ENCODE data around the gene UXT.

DNA sequence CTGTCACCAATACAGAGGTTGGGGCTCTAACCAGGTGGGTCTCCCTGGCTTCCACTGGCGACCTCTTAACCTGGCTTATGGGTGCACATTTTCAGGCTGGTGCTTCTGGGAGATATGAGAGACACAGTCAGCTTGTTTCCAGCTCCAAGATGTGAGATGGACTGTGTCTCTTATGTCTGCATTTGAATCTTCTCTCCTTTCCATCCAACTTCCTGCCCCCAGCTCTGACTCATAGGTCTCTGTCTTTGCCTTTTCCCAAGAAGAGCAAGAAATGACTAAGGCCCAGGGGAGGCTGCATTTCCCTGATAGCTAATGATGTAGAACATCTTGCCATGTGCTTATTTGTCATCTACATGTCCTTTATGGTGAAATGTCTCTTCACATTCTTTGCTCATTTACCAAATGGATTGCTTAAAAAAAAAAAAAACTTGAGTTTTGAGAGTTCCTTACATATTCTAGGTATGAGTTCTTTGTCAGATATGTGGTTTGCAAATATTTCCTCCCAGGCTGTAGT is 3.2 kb upstream of the UXT start:
- no peak for TF ChIP-seq POLR2AphosphoS5 (IDR thresholded peaks at IDR 0.05; ENCODE audit: borderline replicate concordance, low read depth, low read length)
- no peak for TF ChIP-seq EZH2 (IDR thresholded peaks at IDR 0.05)
